Right atrium auricular region (tissue), 2 donors: ENCODE results near the gene GALNT15. TPM values are rescaled to one million over a fixed set of nuclear protein-coding genes. Genes with fewer than 3 reads are reported as not detected.
A peak's percentile ranks its signal among the peaks of the same experiment; 100 is the strongest.

Experiments
- DNase-seq: peaks from one replicate; pipeline ENCODE4 v3.0.0-alpha.2; 2019; ENCODE audit warnings: low spot score
- H3K27ac ChIP-seq, 2 donors: fragments of 200-600 bp; sonication (generic); 1 replicate in 1 of 2; 2 replicates in 1 of 2; pipeline ENCODE4 v1.5.1; 2016 to 2019
- H3K27me3 ChIP-seq, 2 donors: fragments of 200-600 bp; sonication (generic); one replicate each; pipeline versions ENCODE4 v1.5.1 to v1.6.0; 2017 to 2019
- H3K36me3 ChIP-seq: fragments of 200-600 bp; sonication (generic); one replicate; pipeline ENCODE4 v1.5.1; 2016
- H3K4me1 ChIP-seq, 2 donors: fragments of 200-600 bp; sonication (generic); one replicate each; pipeline versions ENCODE4 v1.5.1 to v1.6.0; 2017 to 2019
- H3K4me3 ChIP-seq, 2 donors: fragments of 200-600 bp; sonication (generic); 1 replicate in 1 of 2; 2 replicates in 1 of 2; pipeline ENCODE4 v1.5.1; 2017 to 2019; ENCODE audit warnings: mild to moderate bottlenecking in 1 of 2, moderate library complexity in 1 of 2
- H3K9me3 ChIP-seq, 2 donors: fragments of 200-600 bp; sonication (generic); one replicate each; pipeline ENCODE4 v1.5.1; 2019
- total RNA-seq, 2 donors: library from RNA; depleted of rRNA; stranded (reverse); fragments of >200 nt; gene quantifications; one replicate each; pipeline ENCODE4 v1.1.0, GENCODE V29; 2016
- TF ChIP-seq, protein P1 (sequence below), 2 donors: fragments of 200-600 bp; sonication (generic); IDR thresholded peaks; one replicate each; pipeline ENCODE4 v1.5.1; 2019; ENCODE audit warnings: antibody characterized with exemption in 2 of 2

GALNT15 gene
- total RNA-seq, 2 donors from 2014 or later = 21.7 to 83.1 TPM

DNA sequence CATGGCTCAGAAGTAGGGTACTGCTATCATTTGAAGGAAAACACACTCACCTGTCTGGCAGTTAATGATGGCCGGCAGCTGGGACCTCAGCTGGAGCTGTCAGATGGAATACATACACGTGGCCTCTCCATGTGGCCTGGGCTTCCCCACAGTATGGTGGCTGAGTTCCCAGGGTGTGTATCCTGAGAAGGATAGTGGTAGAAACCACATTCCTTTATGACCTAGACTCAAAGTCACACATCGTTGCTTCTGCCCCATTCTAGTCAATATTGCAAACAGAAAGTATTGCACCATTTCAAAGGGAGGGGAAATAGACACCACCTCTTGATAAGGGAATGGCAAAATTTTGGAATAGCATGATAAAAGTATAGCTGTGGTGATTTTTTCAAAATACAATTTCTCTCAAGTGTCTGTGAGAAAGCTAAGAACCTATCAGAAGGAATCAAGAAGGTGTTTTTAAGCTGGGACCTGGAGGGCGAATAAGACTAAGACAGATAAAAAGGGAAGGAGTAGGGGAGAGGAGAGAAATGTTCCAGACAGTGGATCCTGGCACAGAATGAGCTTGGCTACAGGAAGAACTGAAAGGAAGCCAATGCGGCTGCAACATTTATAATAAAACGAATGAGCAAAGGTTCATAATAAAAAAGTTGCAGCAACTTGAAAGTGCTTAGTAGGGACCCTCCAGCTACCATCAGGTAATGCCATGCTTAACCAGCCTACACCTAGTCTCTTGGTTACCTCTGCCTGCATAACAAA, 40.1 kb upstream of the GALNT15 start:
- DNase-seq = no peak
- H3K27me3 ChIP-seq = no peaks in the 10 kb centered on the region
- no peak overlapping the region for H3K4me3 ChIP-seq
- peaks cover 0 to 10% of the 10 kb centered on the region in 2 donors for H3K9me3 ChIP-seq
- H3K27ac ChIP-seq = peak overlapping the region in 1 of 2 donors; percentile 81
- H3K36me3 ChIP-seq = no peaks in the 10 kb centered on the region
- TF ChIP-seq, protein P1, sequence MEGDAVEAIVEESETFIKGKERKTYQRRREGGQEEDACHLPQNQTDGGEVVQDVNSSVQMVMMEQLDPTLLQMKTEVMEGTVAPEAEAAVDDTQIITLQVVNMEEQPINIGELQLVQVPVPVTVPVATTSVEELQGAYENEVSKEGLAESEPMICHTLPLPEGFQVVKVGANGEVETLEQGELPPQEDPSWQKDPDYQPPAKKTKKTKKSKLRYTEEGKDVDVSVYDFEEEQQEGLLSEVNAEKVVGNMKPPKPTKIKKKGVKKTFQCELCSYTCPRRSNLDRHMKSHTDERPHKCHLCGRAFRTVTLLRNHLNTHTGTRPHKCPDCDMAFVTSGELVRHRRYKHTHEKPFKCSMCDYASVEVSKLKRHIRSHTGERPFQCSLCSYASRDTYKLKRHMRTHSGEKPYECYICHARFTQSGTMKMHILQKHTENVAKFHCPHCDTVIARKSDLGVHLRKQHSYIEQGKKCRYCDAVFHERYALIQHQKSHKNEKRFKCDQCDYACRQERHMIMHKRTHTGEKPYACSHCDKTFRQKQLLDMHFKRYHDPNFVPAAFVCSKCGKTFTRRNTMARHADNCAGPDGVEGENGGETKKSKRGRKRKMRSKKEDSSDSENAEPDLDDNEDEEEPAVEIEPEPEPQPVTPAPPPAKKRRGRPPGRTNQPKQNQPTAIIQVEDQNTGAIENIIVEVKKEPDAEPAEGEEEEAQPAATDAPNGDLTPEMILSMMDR (IDR thresholded peaks at IDR 0.05) = no peak
- peaks cover 0 to 32% of the 10 kb centered on the region in 2 donors for H3K4me1 ChIP-seq

DNA sequence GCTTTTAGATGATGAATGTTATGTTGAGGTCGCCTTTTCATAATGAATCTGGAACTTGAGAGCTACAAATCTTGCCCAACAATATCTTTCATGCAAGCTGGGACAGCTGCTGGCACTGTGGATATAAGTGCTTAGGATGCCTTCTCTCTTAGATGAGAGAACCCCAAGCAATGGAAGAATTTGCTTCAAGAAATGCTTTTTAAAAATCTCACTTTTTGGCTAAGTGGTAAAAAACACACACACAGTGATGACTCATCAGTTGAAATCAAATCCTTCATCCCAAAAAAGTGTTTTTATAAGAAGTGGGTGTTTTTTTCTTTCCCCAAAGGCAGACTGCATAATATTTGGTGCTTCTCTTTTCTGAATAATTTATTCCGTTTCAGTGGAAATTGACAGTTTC, 38.4 kb upstream of the GALNT15 start:
- Histone ChIP-seq H3K4me1 (peaks cover 0 to 23% of the 10 kb centered on the region in 2 donors), H3K4me3 (no peak overlapping the region), H3K27ac (peak overlapping the region; percentile 50 to 81), H3K36me3 (no peaks in the 10 kb centered on the region), H3K9me3 (peaks cover 0 to 10% of the 10 kb centered on the region in 2 donors), H3K27me3 (no peaks in the 10 kb centered on the region)
- TF ChIP-seq, protein P1 (IDR thresholded peaks at IDR 0.05) = no peak
- DNase-seq = no peak

DNA sequence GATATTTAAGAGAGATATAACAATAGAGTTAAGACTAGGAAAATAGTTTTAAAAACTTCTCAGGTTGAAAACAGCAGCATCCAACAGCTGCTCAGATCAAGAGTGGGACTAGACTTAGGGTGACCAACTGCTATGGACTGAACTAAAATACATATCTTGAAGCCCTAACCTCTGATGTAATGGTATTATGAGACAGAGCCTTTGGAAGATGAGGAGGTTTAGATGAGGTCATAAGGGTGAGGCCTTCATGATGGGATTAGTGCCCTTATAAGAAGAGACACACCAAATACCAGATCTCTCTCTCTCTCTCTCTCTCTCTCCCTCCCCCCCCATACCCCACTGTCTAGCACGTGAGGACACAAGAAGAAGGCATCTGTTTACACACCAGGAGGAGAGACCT, 37.4 kb upstream of the GALNT15 start:
- Histone ChIP-seq H3K4me1 (peaks cover 0 to 19% of the 10 kb centered on the region in 2 donors), H3K27ac (peak overlapping the region in 1 of 2 donors; percentile 81)

DNA sequence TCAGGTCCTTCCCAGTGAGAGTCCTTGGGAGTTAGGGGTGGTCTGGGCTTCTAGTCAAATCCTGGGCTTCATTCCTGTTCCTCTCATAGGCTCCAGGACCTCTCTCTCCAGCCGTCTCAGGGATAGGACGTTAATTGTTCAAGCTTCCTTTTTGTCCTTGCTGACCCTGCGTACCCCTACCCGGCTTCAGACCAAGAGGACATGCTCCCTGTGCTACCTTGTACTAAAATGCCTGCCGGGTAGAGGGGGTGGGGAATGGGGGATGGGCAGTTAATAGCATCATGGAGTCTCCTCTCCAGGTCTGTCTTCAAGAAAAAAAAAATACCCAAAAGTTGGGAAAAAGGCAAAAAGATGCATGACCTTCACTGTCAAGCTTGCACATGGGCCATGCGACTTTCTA, 36.5 kb upstream of the GALNT15 start:
- H3K9me3 ChIP-seq = peaks cover 0 to 10% of the 10 kb centered on the region in 2 donors
- H3K36me3 ChIP-seq = no peaks in the 10 kb centered on the region
- DNase-seq = no peak
- TF ChIP-seq, protein P1 (IDR thresholded peaks at IDR 0.05) = no peak
- no peak overlapping the region for H3K4me3 ChIP-seq
- peak overlapping the region in 1 of 2 donors; percentile 81 for H3K27ac ChIP-seq
- H3K4me1 ChIP-seq = peaks cover 0 to 10% of the 10 kb centered on the region in 2 donors
- H3K27me3 ChIP-seq = no peaks in the 10 kb centered on the region

More for the DNA sequence above, 37.4 kb upstream of the GALNT15 start:
- DNase-seq = no peak
- Histone ChIP-seq H3K36me3 (no peaks in the 10 kb centered on the region), H3K4me3 (no peak overlapping the region), H3K27me3 (no peaks in the 10 kb centered on the region), H3K9me3 (peaks cover 0 to 10% of the 10 kb centered on the region in 2 donors)
- TF ChIP-seq, protein P1 (IDR thresholded peaks at IDR 0.05) = no peak

DNA sequence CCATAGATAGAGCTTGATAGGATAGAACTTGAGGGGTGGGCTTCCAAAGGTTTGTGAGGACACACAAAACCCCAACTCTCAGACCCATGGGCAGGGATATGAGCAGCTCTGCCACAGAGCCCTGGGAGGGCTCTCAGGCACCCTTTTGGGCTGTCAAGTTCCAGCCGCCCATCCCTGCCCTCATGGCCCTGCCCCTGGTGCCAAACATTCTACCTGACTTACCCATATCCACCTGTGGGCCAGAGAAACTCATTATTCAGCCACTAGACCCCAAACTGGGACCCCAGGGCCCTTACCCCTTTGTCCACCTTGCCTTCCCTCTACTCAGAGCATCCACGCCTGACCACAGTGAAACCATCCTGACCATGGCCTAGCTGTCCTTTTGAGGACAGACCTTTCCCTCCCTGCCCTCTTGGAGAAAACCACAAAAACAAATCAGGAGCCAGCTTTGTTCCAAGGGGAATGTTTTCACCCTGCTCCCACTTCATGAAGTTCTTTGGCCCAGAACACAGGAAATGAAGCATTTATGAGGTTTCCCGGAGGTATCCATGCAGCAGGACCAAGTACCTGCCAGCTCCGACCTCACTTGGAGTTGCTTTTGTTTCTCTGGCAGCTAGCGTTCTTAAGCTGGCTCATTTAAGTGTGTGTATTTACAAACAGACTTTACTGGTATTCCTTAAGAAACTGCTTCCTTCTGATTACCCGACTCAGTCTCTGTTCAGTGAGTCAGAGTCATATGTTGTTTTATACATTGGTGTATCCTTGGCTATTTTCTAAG, 34.2 kb upstream of the GALNT15 start:
- Histone ChIP-seq H3K27ac (peak overlapping the region; percentile 73 to 78), H3K9me3 (peaks cover 0 to 19% of the 10 kb centered on the region in 2 donors), H3K4me3 (no peak overlapping the region), H3K36me3 (no peaks in the 10 kb centered on the region), H3K27me3 (no peaks in the 10 kb centered on the region), H3K4me1 (peaks cover 0 to 7% of the 10 kb centered on the region in 2 donors)
- TF ChIP-seq, protein P1 (IDR thresholded peaks at IDR 0.05) = no peak
- peak; percentile 74 for DNase-seq
